Measurements from ENCODE around the gene OOSP2.

Gene OOSP2

GRCh38 chr11:60040109-60040508 is at the start of gene OOSP2:
OOSP2 (plus strand) TSS chr11:60040409; CDS start chr11:60040460, 51 bp downstream.
- TF ChIP-seq, protein P1, sequence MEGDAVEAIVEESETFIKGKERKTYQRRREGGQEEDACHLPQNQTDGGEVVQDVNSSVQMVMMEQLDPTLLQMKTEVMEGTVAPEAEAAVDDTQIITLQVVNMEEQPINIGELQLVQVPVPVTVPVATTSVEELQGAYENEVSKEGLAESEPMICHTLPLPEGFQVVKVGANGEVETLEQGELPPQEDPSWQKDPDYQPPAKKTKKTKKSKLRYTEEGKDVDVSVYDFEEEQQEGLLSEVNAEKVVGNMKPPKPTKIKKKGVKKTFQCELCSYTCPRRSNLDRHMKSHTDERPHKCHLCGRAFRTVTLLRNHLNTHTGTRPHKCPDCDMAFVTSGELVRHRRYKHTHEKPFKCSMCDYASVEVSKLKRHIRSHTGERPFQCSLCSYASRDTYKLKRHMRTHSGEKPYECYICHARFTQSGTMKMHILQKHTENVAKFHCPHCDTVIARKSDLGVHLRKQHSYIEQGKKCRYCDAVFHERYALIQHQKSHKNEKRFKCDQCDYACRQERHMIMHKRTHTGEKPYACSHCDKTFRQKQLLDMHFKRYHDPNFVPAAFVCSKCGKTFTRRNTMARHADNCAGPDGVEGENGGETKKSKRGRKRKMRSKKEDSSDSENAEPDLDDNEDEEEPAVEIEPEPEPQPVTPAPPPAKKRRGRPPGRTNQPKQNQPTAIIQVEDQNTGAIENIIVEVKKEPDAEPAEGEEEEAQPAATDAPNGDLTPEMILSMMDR (IDR thresholded peaks at IDR 0.05), result no peak

- TF ChIP-seq, protein P1 (IDR thresholded peaks at IDR 0.05), result no peak
These were observed 49.8 kb upstream of the OOSP2 start for GRCh38 chr11:59990421-59990820.

- TF ChIP-seq, protein P1 (IDR thresholded peaks at IDR 0.05), result no peak
These were observed 47.8 kb upstream of the OOSP2 start for GRCh38 chr11:59992425-59992824.

GRCh38 chr11:59997800-59998199 is 42.4 kb upstream of the OOSP2 start:
- TF ChIP-seq, protein P1 (IDR thresholded peaks at IDR 0.05), result no peak

GRCh38 chr11:59999691-60000090 is 40.5 kb upstream of the OOSP2 start:
- TF ChIP-seq, protein P1 (IDR thresholded peaks at IDR 0.05), result no peak

DNA sequence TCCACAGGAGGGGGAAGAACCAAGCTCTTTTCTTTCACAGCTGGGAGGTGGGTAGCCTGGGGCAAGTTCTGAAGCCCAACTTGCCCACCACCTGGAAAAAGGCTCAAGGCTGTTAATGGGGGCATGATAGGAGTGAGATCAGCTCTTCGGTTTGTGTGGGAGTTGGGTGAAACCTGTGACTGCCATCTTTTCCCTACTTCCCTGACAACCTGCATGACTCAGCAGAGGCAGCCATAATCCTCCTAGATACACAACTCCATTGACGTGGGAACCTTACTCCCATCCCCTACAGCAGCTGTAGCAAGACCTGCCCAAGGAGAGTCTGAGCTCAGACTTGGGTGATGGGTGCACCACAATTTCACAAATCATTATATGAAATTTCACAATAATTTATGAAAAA is 36.5 kb upstream of the OOSP2 start:
- TF ChIP-seq, protein P1 (IDR thresholded peaks at IDR 0.05), result no peak

GRCh38 chr11:60005360-60005759 is 34.8 kb upstream of the OOSP2 start:
- TF ChIP-seq, protein P1 (IDR thresholded peaks at IDR 0.05), result no peak

- TF ChIP-seq, protein P1 (IDR thresholded peaks at IDR 0.05), result no peak
These were observed 23.3 kb upstream of the OOSP2 start, which contains the start of gene OOSP4B for GRCh38 chr11:60016881-60017280. OOSP4B (plus strand) TSS chr11:60017181.

Data from LNCAP (cell line).